Measurements from ENCODE around the gene TCF7L2. TPM values are rescaled to one million over a fixed set of nuclear protein-coding genes. Genes with fewer than 3 reads are reported as not detected.
"Not testable (repeated sequence)": the region's sequence is repeated elsewhere in the genome, so short reads cannot be mapped to it uniquely, and the experiment has no call there.

Gene TCF7L2
- total RNA-seq, 2 experiments from 2014 or later, result 1.3 to 8.5 TPM

- Histone ChIP-seq H3K9me3 (ENCODE audit: low read length) (no peaks in the 10 kb centered on the region), H4K20me1 (ENCODE audit: insufficient read depth, low read length) (no peaks in the 10 kb centered on the region), H2AFZ (ENCODE audit: low read length) (no peak overlapping the region), H3K9me2 (ENCODE audit: insufficient read depth, low read length) (no peaks in the 10 kb centered on the region), H3K4me2 (ENCODE audit: low read length) (no peak overlapping the region), H3K4me1 (ENCODE audit: insufficient read depth, low read length, poor library complexity, severe bottlenecking) (no peaks in the 10 kb centered on the region), H3K4me3 (ENCODE audit: low read depth, low read length, poor library complexity, severe bottlenecking) (no peak overlapping the region), H3K79me2 (ENCODE audit: insufficient read depth, low read depth, low read length) (no peaks in the 10 kb centered on the region), H3K36me3 (ENCODE audit: insufficient read depth, low read length) (no peaks in the 10 kb centered on the region), H3K27ac (ENCODE audit: low read depth, low read length, poor library complexity, severe bottlenecking) (no peak overlapping the region)
- intact Hi-C loops (cut with micrococcal nuclease; ENCODE audit: unreplicated experiment), result no loop called here
- CTCF ChIA-PET (ENCODE audit: unreplicated experiment), result interaction anchor here (0.7 kb wide), 1 partner anchor 40 kb away, joined by 3 read pairs; no protein-coding TSS in a partner anchor
- no TSS peak for BruUV-seq (replicated peaks)
- TF ChIP-seq CTCF (conservative IDR thresholded peaks at IDR 0.05; ENCODE audit: low read length), result no peak
- TF ChIP-seq EZH2phosphoT487 (IDR thresholded peaks at IDR 0.05; ENCODE audit: borderline replicate concordance, low read depth, low read length), result no peak
- no peak for DNase-seq (ENCODE audit: low spot score)
- POLR2A ChIA-PET, result no interaction called here
Measured at GRCh38 chr10:113063043-113063967, 113.3 kb downstream of the TCF7L2 start.

- intact Hi-C loops (cut with micrococcal nuclease; ENCODE audit: unreplicated experiment), result no loop called here
- H3K4me3 ChIP-seq (ENCODE audit: low read depth, low read length, poor library complexity, severe bottlenecking), result no peak overlapping the region
- H3K9me3 ChIP-seq (ENCODE audit: low read length), result no peaks in the 10 kb centered on the region
- CTCF ChIA-PET (ENCODE audit: unreplicated experiment), result interaction anchor here (0.7 kb wide), 1 partner anchor 39 kb away, joined by 3 read pairs; no protein-coding TSS in a partner anchor
- H3K4me2 ChIP-seq (ENCODE audit: low read length), result no peak overlapping the region
- POLR2A ChIA-PET, result interaction anchor here (0.5 kb wide), 1 partner anchor 16 kb away, joined by 3 read pairs; no protein-coding TSS in a partner anchor
- no peaks in the 10 kb centered on the region for H4K20me1 ChIP-seq (ENCODE audit: insufficient read depth, low read length)
- H3K9me2 ChIP-seq (ENCODE audit: insufficient read depth, low read length), result no peaks in the 10 kb centered on the region
- no peak for DNase-seq (ENCODE audit: low spot score)
- H2AFZ ChIP-seq (ENCODE audit: low read length), result no peak overlapping the region
- H3K4me1 ChIP-seq (ENCODE audit: insufficient read depth, low read length, poor library complexity, severe bottlenecking), result no peaks in the 10 kb centered on the region
- no peaks in the 10 kb centered on the region for H3K79me2 ChIP-seq (ENCODE audit: insufficient read depth, low read depth, low read length)
- H3K27ac ChIP-seq (ENCODE audit: low read depth, low read length, poor library complexity, severe bottlenecking), result no peak overlapping the region
- TF ChIP-seq EZH2phosphoT487 (IDR thresholded peaks at IDR 0.05; ENCODE audit: borderline replicate concordance, low read depth, low read length), result no peak
- no peak for TF ChIP-seq CTCF (conservative IDR thresholded peaks at IDR 0.05; ENCODE audit: low read length)
- BruUV-seq (replicated peaks), result no TSS peak
- H3K36me3 ChIP-seq (ENCODE audit: insufficient read depth, low read length), result no peaks in the 10 kb centered on the region
Measured at GRCh38 chr10:113064039-113064438, 114.0 kb downstream of the TCF7L2 start.

GRCh38 chr10:113066120-113066519, 116.1 kb downstream of the TCF7L2 start:
- H3K4me1 ChIP-seq (ENCODE audit: insufficient read depth, low read length, poor library complexity, severe bottlenecking); H3K9me2 ChIP-seq (ENCODE audit: insufficient read depth, low read length); intact Hi-C loops (cut with micrococcal nuclease; ENCODE audit: unreplicated experiment); H4K20me1 ChIP-seq (ENCODE audit: insufficient read depth, low read length); H2AFZ ChIP-seq (ENCODE audit: low read length); BruUV-seq (replicated peaks); CTCF ChIA-PET (ENCODE audit: unreplicated experiment); H3K4me3 ChIP-seq (ENCODE audit: low read depth, low read length, poor library complexity, severe bottlenecking); H3K27ac ChIP-seq (ENCODE audit: low read depth, low read length, poor library complexity, severe bottlenecking); H3K79me2 ChIP-seq (ENCODE audit: insufficient read depth, low read depth, low read length); H3K36me3 ChIP-seq (ENCODE audit: insufficient read depth, low read length); DNase-seq (ENCODE audit: low spot score); H3K4me2 ChIP-seq (ENCODE audit: low read length); H3K9me3 ChIP-seq (ENCODE audit: low read length): not testable (repeated sequence)
- POLR2A ChIA-PET, result interaction anchor here (0.7 kb wide), 1 partner anchor 11 kb away, joined by 3 read pairs; no protein-coding TSS in a partner anchor
